ENCODE data around the gene CTIF. TPM values are rescaled to one million over a fixed set of nuclear protein-coding genes. Genes with fewer than 3 reads are reported as not detected.

The CTIF gene
- total RNA-seq, 1 donor from 2014 or later, result 24.9 TPM

- no peak for DNase-seq (ENCODE audit: low read depth)
Measured at GRCh38 chr18:48813321-48813720, 274.5 kb downstream of the CTIF start.

GRCh38 chr18:48813833-48814489 is 275.1 kb downstream of the CTIF start:
- no peak for DNase-seq (ENCODE audit: low read depth)

GRCh38 chr18:48814490-48815178 is 275.8 kb downstream of the CTIF start:
- DNase-seq (ENCODE audit: low read depth), result no peak

- no peak for DNase-seq (ENCODE audit: low read depth)
Measured at GRCh38 chr18:48815179-48815515, 276.3 kb downstream of the CTIF start.

GRCh38 chr18:48815581-48816324 is 276.9 kb downstream of the CTIF start:
- DNase-seq (ENCODE audit: low read depth), result peak; percentile 81

GRCh38 chr18:48816554-48816953 is 277.7 kb downstream of the CTIF start:
- no peak for DNase-seq (ENCODE audit: low read depth)

GRCh38 chr18:48817021-48817461 is 278.2 kb downstream of the CTIF start:
- no peak for DNase-seq (ENCODE audit: low read depth)

DNA sequence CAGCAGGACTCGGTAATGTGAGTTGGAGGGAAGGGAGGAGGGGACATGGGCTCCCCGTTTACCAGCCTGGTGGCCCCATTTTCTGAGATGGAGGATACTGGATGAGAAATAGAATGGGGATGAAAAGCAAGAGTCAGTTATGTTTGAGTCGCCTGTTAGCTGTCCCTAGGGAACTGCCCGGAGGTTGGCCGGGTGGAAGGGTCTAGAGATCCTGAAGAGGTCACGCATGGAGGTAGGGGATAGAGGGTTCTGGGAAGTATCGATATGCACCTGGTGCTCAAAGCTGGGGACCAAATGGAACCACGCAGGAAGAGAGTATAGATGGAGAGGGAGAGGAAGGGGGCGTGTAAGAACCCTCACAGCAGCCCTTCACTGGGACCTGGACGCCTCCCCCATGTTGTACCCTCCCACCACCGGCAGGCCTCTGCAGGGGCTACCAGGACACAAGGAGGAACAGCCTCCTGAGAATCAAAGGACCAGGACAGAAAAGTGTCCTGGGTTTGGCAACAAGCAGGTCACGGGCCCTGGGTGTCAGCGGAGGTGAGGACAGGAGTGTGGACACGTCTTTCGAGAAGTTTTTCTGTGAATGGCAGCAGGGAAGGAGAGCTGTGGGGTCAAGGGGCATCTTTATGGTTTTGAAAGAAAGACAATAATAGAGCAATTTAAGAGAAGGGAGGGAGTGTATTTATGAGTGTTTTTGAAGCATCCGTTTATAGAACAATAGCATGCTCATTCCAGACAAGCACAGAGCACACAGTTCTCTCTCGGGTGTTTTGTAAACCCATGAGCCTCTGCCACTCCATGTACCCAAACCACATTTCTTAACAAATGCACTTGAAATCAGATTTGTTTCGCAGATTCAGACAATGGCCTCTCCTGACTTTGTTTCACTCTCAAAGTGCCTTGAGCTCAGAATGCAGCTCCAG is 279.8 kb downstream of the CTIF start:
- DNase-seq (ENCODE audit: low read depth), result no peak

DNA sequence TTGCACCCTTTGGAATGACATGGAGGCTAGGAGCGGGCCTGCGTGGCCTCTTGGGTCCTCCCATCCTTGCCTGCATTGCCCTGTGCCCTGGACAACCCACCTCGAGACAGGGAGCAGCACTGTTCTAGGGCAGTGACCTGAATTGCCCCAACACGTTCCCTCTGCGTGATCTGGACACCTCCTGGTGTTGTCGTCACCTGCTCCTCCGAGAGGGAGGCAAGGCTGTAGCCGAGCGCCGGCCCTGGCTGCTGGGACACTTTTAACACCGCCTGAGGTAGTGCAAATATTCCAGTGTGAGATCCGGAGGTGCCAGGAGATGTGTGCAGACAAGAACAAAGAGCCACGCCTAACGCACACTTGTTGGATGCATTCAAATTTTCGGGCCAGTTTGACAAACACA is 280.4 kb downstream of the CTIF start:
- DNase-seq (ENCODE audit: low read depth), result no peak

DNA sequence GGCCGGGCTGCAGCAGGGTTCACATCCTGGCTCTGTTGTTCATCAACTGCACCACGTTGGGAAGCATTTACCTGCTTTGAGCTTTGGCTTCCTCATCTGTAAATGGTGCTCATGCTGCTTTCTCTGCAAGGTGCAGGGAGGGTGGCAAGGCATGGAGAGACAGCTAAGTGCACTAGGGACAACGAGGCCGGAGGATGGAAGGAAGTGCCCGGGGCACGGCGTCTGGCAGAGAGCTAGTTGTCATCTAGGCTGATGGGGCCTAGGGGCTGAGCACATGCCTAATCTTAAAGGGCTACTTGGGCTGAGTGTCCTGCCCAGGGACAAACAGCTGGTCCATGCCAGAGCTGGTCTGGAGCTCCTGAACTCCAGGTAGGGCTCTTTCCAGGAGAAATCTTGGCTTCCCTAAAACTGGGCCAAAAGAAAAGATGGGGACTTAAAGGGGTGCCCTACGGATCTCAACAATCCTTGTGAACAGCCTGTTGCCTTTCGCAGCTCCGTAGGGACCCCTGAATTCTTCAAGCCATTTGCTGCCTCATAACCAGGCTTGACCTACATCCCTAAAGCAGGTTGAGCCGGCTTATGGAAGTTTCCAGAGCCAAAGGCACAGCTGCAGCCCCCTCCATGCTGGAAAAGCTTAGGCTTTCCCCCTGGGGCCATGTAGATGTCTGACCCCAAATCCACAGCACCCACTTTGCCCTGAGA is 281.1 kb downstream of the CTIF start:
- no peak for DNase-seq (ENCODE audit: low read depth)

DNA sequence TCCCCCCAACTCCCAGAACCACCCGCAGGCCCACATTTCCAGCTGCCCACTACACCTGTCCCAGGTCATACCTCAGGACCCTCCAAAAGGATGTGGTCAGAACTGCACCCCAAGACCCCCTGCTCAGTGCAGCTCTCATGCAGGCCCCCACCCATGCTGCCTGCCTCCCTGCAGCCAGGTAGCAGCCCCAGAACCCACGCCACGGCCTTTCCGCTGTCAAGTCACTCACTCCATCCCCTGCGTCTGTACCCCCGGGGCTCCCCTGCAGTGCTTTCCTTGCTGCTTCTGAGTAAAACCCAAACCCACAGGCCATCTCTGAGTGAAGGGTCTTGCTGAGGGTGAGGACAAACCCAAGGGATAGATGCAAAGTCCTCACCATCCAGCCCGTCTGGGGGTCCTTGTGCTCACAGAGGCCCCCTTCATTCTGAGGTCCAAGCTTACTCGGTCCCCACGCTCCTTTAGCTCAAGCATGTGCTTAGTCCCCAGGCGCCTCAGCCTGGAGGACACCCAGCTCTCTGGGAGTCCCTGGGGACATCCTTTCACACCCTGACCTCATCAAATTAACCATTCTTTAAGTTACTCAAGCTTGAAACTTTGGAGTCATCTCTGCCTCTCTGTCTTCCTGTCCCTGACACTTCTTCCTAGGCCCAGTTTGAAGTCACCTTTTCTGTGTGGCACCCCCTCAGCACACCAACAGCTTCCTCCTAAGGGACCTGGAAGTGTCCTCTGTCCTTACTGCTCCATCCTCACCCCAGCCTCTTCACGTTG is 281.8 kb downstream of the CTIF start:
- DNase-seq (ENCODE audit: low read depth), result no peak

DNA sequence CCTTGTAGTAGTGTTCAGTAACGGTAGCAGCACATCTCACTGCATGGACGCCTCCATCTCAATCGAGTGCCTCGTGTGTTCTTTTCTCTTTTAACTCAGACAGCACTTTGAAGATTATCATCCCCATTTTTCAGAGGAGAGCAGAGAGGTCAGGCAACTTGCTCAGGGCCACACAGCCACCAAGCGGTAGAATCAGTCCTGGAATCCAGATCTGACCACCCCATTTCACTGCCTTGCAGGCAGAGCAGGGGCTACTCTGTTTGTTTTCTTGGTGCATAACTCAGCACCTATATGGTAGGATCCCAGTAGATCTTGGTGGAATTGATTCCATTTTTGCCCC is 282.4 kb downstream of the CTIF start:
- no peak for DNase-seq (ENCODE audit: low read depth)

GRCh38 chr18:48821845-48822244 is 283.0 kb downstream of the CTIF start:
- no peak for DNase-seq (ENCODE audit: low read depth)

DNA sequence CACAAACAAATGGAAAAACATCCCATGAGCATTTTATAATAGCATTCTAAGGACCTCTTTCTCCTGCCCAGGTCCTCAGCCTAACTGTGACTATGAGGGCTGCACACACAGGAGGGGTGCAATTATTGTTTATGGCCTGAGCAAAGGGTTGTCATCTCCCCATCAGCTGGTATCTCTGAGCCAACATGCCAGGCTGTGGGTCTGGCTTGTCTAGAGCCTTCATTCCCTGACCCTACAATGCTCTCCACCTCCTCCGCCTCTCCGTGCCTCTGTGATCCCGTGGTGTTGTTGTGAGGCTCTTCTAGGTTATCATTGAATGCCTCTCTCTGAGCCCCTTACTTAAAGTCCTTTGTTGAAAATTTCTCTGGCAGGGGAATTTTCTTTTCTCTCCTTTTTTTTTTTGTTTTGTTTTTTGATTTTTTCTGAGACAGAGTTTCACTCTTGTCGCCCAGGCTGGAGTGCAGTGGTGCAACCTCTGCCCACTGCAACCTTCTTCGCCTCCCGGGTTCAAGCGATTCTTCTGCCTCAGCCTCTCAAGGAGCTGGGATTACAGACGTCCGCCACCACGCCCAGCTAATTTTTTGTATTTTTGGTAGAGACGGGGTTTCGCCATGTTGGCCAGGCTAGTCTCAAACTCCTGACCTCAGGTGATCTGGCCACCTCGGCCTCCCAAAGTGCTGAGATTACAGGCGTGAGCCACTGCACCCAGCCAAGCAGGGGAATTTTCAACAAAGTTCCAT is 285.6 kb downstream of the CTIF start:
- DNase-seq (ENCODE audit: low read depth), result no peak

GRCh38 chr18:48825101-48825745 is 286.4 kb downstream of the CTIF start:
- no peak for DNase-seq (ENCODE audit: low read depth)

- no peak for DNase-seq (ENCODE audit: low read depth)
Measured at GRCh38 chr18:48826271-48826670, 287.4 kb downstream of the CTIF start.

DNA sequence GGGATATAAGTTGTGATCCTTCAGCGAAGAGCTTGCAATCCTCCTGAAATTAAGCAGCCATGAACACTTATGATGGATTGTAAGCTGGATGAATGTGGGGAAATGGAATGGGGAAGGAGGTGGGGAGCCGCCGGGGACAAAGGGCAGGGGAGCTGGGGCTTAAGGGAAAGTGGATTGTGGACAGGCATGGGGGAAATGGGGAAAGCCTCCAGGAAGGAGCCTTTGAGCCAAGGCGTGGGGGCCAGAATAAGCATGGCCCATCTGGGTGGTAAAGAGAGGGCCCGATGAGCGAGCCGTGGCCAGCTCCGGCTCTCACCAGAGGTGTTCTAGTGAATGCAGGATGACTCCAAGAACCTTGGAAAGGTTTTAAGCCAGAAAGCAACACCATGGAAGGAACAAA is 288.0 kb downstream of the CTIF start:
- DNase-seq (ENCODE audit: low read depth), result no peak

GRCh38 chr18:48827291-48828193 is 288.7 kb downstream of the CTIF start:
- peak; percentile 65 for DNase-seq (ENCODE audit: low read depth)

Measured in myocyte (in vitro differentiated cells).